GM23248 (cell line): Measurements from ENCODE around the gene NDC1.

Experiments used
- EZH2 ChIP-seq: fragments of 200-600 bp; sonication (generic); IDR thresholded peaks from 2 replicates; pipeline ENCODE4 v1.6.1; 2018; ENCODE audit warnings: antibody characterized with exemption, mild to moderate bottlenecking; ENCODE audit not compliant: insufficient read depth, poor library complexity, severe bottlenecking
- EZH2phosphoT487 ChIP-seq: fragments of 200-600 bp; sonication (generic); IDR thresholded peaks from 2 replicates; pipeline ENCODE4 v1.6.1; 2018; ENCODE audit warnings: antibody characterized with exemption, moderate library complexity, mild to moderate bottlenecking, low read depth; ENCODE audit not compliant: insufficient read depth

GRCh38 chr1:53847980-53848379, 9.9 kb upstream of the NDC1 start:
- TF ChIP-seq EZH2 (no peak), EZH2phosphoT487 (no peak)
